Activated CD8-positive, alpha-beta memory T cell treated with anti-CD3 and anti-CD28 coated beads for 48 hours (primary cell): ENCODE measurements around the gene PRRX1.

Experiments
- DNase-seq, 3 experiments: peaks; one replicate each; pipeline ENCODE4 v3.0.0-alpha.2; 2020; ENCODE audit warnings: low read depth in 2 of 3, low spot score in 2 of 3

Gene PRRX1

GRCh38 chr1:170720661-170721060, 56.7 kb downstream of the PRRX1 start:
- DNase-seq: no peak

GRCh38 chr1:170721621-170722020, 57.7 kb downstream of the PRRX1 start:
- no peak for DNase-seq

GRCh38 chr1:170723518-170723917, 59.6 kb downstream of the PRRX1 start:
- DNase-seq: no peak

- DNase-seq: no peak
Observed at GRCh38 chr1:170725326-170725725, 61.4 kb downstream of the PRRX1 start.

- no peak for DNase-seq
Observed at GRCh38 chr1:170727963-170728362, 64.0 kb downstream of the PRRX1 start.

GRCh38 chr1:170729225-170730002, 65.5 kb downstream of the PRRX1 start:
- DNase-seq: no peak

- DNase-seq: no peak
Observed at GRCh38 chr1:170730014-170730413, 66.1 kb downstream of the PRRX1 start.

GRCh38 chr1:170730438-170730837, 66.5 kb downstream of the PRRX1 start:
- no peak for DNase-seq

GRCh38 chr1:170731566-170732251, 67.8 kb downstream of the PRRX1 start:
- no peak for DNase-seq

GRCh38 chr1:170732252-170732588, 68.3 kb downstream of the PRRX1 start:
- DNase-seq: no peak

- no peak for DNase-seq
Observed at GRCh38 chr1:170734412-170735175, 70.7 kb downstream of the PRRX1 start.

GRCh38 chr1:170735366-170736263, 71.7 kb downstream of the PRRX1 start:
- no peak for DNase-seq

GRCh38 chr1:170739803-170740202, 75.9 kb downstream of the PRRX1 start:
- no peak for DNase-seq

- no peak for DNase-seq
Observed at GRCh38 chr1:170741678-170742077, 77.7 kb downstream of the PRRX1 start.

GRCh38 chr1:170742600-170742999, 78.7 kb downstream of the PRRX1 start:
- no peak for DNase-seq

GRCh38 chr1:170743083-170743482, 79.2 kb downstream of the PRRX1 start:
- no peak for DNase-seq

GRCh38 chr1:170749549-170749948, 85.6 kb downstream of the PRRX1 start:
- DNase-seq: no peak

- DNase-seq: no peak
Observed at GRCh38 chr1:170749959-170750358, 86.0 kb downstream of the PRRX1 start.

GRCh38 chr1:170755795-170756194, 91.9 kb downstream of the PRRX1 start:
- no peak for DNase-seq

- DNase-seq: no peak
Observed at GRCh38 chr1:170758992-170759391, 95.1 kb downstream of the PRRX1 start.

GRCh38 chr1:170765279-170765678, 101.3 kb downstream of the PRRX1 start:
- DNase-seq: no peak
